ENCODE data around the gene TNFSF13B.
A peak's percentile ranks its signal among the peaks of the same experiment; 100 is the strongest.

Gene TNFSF13B, protein sequence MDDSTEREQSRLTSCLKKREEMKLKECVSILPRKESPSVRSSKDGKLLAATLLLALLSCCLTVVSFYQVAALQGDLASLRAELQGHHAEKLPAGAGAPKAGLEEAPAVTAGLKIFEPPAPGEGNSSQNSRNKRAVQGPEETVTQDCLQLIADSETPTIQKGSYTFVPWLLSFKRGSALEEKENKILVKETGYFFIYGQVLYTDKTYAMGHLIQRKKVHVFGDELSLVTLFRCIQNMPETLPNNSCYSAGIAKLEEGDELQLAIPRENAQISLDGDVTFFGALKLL

DNA sequence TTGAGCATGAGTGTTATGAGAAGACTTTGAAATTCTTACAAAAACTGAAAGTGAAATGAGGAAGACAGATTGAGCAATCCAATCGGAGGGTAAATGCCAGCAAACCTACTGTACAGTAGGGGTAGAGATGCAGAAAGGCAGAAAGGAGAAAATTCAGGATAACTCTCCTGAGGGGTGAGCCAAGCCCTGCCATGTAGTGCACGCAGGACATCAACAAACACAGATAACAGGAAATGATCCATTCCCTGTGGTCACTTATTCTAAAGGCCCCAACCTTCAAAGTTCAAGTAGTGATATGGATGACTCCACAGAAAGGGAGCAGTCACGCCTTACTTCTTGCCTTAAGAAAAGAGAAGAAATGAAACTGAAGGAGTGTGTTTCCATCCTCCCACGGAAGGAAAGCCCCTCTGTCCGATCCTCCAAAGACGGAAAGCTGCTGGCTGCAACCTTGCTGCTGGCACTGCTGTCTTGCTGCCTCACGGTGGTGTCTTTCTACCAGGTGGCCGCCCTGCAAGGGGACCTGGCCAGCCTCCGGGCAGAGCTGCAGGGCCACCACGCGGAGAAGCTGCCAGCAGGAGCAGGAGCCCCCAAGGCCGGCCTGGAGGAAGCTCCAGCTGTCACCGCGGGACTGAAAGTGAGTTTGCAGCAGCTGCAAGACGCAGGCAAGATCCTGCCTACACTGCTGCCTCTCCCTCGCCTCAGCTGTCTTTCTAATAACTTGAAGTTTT, at the start of gene TNFSF13B:
TNFSF13B (plus strand) TSS at position 118 of the 728 bp plus-strand sequence; CDS start at position 296, 178 bp downstream.
- TF ChIP-seq, protein P1, sequence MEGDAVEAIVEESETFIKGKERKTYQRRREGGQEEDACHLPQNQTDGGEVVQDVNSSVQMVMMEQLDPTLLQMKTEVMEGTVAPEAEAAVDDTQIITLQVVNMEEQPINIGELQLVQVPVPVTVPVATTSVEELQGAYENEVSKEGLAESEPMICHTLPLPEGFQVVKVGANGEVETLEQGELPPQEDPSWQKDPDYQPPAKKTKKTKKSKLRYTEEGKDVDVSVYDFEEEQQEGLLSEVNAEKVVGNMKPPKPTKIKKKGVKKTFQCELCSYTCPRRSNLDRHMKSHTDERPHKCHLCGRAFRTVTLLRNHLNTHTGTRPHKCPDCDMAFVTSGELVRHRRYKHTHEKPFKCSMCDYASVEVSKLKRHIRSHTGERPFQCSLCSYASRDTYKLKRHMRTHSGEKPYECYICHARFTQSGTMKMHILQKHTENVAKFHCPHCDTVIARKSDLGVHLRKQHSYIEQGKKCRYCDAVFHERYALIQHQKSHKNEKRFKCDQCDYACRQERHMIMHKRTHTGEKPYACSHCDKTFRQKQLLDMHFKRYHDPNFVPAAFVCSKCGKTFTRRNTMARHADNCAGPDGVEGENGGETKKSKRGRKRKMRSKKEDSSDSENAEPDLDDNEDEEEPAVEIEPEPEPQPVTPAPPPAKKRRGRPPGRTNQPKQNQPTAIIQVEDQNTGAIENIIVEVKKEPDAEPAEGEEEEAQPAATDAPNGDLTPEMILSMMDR (IDR thresholded peaks at IDR 0.05; ENCODE audit: low read depth, low read length): no peak
- peak within 1 kb of the TSS; percentile 52 for H3K4me3 ChIP-seq (ENCODE audit: low read depth, low read length)

DNA sequence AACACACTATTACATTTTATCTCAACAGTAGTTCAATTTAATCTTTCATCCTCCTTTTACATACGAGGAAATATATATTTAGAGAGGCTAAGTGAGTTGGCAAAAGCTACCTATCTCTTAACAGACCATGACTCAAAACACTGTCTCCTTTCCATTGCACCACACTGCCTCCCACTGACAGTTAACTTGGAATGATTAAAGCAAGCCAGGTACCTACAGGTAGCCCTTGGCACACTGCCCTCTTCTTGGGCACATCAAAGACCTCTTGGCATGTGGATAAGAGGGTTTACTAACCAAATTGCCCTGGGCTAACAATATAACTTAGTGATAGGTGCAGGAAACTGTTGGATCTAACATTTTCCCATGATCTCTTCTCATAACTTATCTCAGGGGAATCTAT, 49.5 kb upstream of the TNFSF13B start:
- TF ChIP-seq, protein P1 (IDR thresholded peaks at IDR 0.05; ENCODE audit: low read depth, low read length): no peak
- H3K4me3 ChIP-seq (ENCODE audit: low read depth, low read length): no peak overlapping the region

DNA sequence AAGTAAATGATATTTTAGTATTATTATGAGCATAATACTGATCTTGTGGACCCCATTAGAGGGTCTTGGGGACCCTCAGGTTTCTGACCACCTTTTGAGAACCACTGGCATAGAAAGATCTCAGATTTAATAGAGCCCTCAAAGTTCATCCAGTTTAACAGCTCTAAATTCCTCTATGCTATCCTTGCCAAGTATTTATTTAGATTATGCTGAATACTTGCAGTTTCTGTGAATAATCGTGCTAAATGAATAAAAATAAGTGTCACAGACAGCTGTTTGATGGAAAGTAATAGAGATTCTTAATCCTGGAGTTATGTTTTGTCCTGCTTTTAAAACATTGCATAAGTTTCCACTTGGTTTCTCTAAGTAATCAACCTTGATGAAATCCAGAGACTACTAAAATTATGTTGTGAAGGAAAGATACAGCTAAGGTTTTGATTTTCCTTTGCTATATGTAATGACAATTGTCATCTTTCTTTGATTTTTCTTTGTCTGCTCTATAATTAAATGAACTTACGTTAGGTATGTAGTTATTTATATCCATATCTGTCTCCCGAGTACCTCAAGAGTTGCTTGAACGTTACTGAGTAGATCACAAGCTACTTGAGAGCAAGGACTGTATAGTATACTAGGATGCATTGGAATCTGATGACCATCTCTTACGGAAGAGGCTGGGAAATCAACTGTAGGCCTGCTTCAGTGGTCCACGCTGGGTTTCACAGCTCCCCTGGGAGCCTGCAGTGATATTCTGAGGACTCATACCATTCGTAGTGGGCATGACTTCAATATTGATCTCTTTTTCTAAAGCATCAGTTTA, 45.6 kb upstream of the TNFSF13B start:
- TF ChIP-seq, protein P1 (IDR thresholded peaks at IDR 0.05; ENCODE audit: low read depth, low read length): no peak
- no peak overlapping the region for H3K4me3 ChIP-seq (ENCODE audit: low read depth, low read length)

DNA sequence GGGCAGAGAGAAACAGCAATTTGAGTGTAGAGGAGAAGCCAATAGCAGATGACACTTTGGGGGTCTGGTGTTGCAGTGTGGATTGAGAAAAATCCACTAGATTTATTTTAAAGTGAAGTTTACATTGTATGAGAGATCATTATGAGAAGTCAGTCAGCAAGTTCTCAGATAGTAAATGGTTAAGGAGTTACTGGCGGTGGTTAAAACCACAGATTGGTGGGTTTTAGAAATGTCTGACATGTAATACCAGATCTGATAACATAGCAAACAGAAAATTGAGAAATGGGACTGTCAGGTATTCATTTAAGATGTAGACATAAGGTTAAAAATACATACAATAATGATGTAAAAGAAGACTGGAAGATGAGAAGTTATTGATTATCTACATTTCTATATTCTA, 44.1 kb upstream of the TNFSF13B start:
- no peak overlapping the region for H3K4me3 ChIP-seq (ENCODE audit: low read depth, low read length)
- TF ChIP-seq, protein P1 (IDR thresholded peaks at IDR 0.05; ENCODE audit: low read depth, low read length): no peak

DNA sequence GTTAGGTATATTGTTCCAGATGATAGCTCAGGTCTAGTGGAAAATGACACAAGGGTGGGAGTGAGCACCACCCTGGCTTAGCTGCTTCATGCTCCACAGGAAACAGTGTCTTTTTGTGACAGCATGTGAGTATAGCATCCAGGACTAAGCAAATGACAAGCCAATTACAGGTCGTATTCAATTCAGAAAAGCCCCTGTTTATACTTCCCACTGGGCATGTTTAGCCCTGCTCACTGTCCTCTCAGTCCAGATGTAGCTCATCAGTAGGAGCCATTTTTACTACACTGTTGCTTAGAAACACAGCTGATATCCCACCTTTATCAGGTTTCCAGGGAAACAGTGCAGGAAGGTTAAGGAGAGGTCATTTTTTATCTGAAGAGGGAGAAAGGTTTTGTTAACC, 43.3 kb upstream of the TNFSF13B start:
- H3K4me3 ChIP-seq (ENCODE audit: low read depth, low read length): no peak overlapping the region
- TF ChIP-seq, protein P1 (IDR thresholded peaks at IDR 0.05; ENCODE audit: low read depth, low read length): no peak

DNA sequence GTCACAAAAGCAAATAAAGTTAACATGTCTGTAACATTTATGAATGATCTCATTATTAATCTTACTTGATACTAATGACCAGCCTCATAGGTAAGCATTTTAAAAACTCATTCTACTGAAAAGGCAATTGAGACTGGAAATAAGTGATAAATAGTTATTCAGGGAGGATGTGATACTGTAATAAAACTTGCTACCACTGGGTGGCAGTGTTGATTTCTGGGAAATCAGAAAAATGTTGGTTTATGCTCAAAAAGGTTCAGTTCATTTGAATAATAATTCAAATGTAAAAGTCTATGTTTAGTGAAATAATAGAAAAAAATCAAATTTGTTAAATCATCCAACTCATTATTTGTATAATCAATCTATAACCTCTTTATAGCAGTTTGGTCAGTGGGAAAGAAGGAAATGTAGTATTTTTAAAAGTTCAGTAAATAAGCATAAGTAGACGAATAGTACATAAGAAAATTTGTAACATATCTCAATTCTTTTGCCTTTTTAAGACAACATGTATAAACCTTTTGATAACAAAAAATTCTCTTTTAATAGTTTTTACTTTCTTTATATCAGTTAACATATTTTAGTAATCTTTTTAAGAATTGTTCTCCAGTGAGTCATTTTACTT, 41.8 kb upstream of the TNFSF13B start:
- TF ChIP-seq, protein P1 (IDR thresholded peaks at IDR 0.05; ENCODE audit: low read depth, low read length): peak; percentile 26; the same call in 1 of the 2 replicates
- H3K4me3 ChIP-seq (ENCODE audit: low read depth, low read length): no peak overlapping the region
